ENCODE results near the gene RAB26. TPM values are rescaled to one million over a fixed set of nuclear protein-coding genes. Genes with fewer than 3 reads are reported as not detected.

RAB26 gene
- total and polyA plus RNA-seq, 2 experiments from 2014 or later = 4.1 to 8.7 TPM

DNA sequence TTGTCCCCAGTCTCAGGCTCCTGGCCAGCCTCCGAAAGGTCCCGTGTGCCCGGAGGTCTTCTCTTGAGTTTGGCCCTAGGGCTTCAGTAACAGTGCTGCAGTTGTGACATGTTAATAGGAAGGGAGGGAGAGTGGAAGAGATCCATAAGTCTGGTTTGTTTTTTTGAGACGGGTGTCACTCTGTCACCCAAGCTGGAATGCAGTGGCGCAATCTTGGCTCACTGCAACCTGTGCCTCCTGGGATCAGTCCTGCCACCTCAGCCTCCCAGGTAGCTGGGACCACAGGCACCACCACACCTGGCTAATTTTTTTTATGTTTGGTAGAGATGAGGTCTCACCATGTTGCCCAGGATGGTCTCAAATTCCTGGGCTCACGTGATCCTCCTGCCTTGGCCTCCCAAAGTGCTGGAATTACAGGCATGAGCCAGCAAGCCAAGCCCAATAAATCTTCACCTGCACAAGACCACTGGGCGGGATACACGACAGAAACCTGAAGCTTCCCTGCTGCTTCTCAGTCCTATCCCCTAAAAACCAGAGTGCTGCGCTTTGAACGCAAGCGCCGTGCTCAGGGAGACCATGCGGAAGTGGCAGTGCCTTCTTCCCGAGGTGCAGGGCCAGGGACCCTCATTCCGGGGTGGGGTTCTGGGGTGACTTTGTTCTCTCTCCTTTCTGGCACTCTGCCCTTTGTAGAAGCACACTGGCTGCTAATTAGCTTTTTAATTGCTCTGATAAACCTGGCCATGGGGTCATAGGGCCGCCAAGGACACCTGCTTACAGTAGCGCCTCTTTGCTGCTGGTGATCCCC lies 18.0 kb downstream of the RAB26 start:
- no peak overlapping the region for H3K27ac ChIP-seq (ENCODE audit: low read depth)
- H3K4me1 ChIP-seq (ENCODE audit: insufficient read depth) = no peaks in the 10 kb centered on the region
- H3F3A ChIP-seq (replicated peaks; ENCODE audit: low read depth) = peaks cover 13% of the 10 kb centered on the region; the same call in 1 of the 2 replicates
- Mint-ChIP-seq H3K36me3 (ENCODE audit: low read depth) (peaks cover 34% of the 10 kb centered on the region), H3K27me3 (ENCODE audit: insufficient read depth, low read depth, poor library complexity) (peaks cover 16% of the 10 kb centered on the region), H3K4me3 (no peak overlapping the region; the same call in 2 of the 3 replicates), H3K9me3 (no peaks in the 10 kb centered on the region; the same call in 2 of the 3 replicates), H3K27ac (no peak overlapping the region), H3K4me1 (peaks cover 2% of the 10 kb centered on the region; the same call in 2 of the 3 replicates)
- no peaks in the 10 kb centered on the region for H3K27me3 ChIP-seq (ENCODE audit: insufficient read depth)
- no peaks in the 10 kb centered on the region for H3K9me2 ChIP-seq (ENCODE audit: insufficient read depth)
- no peak overlapping the region for H3K4me2 ChIP-seq
- H3K4me3 ChIP-seq = no peak overlapping the region
- no peak for TF ChIP-seq ZNF331 (CRISPR knock-in tag; IDR thresholded peaks at IDR 0.05; ENCODE audit: low read depth)
- no peak for TF ChIP-seq NANOG (IDR thresholded peaks at IDR 0.05; ENCODE audit: borderline replicate concordance)
- TF ChIP-seq, protein P1, sequence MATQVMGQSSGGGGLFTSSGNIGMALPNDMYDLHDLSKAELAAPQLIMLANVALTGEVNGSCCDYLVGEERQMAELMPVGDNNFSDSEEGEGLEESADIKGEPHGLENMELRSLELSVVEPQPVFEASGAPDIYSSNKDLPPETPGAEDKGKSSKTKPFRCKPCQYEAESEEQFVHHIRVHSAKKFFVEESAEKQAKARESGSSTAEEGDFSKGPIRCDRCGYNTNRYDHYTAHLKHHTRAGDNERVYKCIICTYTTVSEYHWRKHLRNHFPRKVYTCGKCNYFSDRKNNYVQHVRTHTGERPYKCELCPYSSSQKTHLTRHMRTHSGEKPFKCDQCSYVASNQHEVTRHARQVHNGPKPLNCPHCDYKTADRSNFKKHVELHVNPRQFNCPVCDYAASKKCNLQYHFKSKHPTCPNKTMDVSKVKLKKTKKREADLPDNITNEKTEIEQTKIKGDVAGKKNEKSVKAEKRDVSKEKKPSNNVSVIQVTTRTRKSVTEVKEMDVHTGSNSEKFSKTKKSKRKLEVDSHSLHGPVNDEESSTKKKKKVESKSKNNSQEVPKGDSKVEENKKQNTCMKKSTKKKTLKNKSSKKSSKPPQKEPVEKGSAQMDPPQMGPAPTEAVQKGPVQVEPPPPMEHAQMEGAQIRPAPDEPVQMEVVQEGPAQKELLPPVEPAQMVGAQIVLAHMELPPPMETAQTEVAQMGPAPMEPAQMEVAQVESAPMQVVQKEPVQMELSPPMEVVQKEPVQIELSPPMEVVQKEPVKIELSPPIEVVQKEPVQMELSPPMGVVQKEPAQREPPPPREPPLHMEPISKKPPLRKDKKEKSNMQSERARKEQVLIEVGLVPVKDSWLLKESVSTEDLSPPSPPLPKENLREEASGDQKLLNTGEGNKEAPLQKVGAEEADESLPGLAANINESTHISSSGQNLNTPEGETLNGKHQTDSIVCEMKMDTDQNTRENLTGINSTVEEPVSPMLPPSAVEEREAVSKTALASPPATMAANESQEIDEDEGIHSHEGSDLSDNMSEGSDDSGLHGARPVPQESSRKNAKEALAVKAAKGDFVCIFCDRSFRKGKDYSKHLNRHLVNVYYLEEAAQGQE (IDR thresholded peaks at IDR 0.05; ENCODE audit: unreplicated experiment) = no peak
- ATAC-seq = no peak
- no peak overlapping the region for H2AFZ ChIP-seq
- H3K36me3 ChIP-seq (ENCODE audit: insufficient read depth) = peaks cover 4% of the 10 kb centered on the region; the same call in 1 of the 2 replicates
- DNase-seq (ENCODE audit: low spot score) = no peak
- H4K20me1 ChIP-seq (replicated peaks; ENCODE audit: insufficient read depth) = no peaks in the 10 kb centered on the region; the same call in none of the 2 replicates
- H3K79me2 ChIP-seq (replicated peaks; ENCODE audit: insufficient read depth) = peaks cover 19% of the 10 kb centered on the region

DNA sequence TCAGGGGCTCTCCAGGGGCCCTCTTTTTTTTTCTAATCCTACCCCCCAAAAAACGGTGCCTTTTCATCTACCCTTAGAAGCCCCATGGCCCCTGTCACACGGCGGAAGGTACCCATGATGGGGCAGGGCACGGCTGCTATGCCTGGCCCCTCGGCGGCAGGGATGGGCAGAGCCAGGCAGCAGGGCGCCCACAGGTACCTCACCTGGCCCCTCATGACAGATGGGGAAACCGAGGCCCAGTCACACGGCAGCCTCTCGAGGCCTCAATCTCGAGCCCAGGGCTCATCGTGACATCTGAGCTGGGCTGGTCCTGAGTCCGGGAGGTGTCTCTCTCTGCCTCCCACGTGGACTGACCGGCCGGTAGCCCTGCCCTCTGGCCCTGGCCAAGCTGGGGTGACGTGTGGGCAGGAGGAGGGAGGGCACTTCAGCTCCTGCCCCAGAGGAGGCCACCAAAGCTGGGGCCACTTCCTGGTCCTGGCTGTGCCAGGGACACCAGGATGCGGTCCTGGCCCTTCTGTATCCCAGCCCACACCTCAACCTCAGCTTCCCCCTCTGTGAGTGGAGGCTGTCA lies 18.7 kb downstream of the RAB26 start:
- Mint-ChIP-seq H3K4me1 (peaks cover 2% of the 10 kb centered on the region; the same call in 2 of the 3 replicates), H3K9me3 (no peaks in the 10 kb centered on the region; the same call in 2 of the 3 replicates), H3K27me3 (ENCODE audit: insufficient read depth, low read depth, poor library complexity) (peaks cover 16% of the 10 kb centered on the region), H3K27ac (no peak overlapping the region), H3K4me3 (no peak overlapping the region), H3K36me3 (ENCODE audit: low read depth) (peaks cover 32% of the 10 kb centered on the region)
- H3K4me2 ChIP-seq = no peak overlapping the region
- ATAC-seq (no peak), DNase-seq (ENCODE audit: low spot score) (no peak)
- no peak overlapping the region for H3K4me3 ChIP-seq
- H4K20me1 ChIP-seq (replicated peaks; ENCODE audit: insufficient read depth) = no peaks in the 10 kb centered on the region; the same call in 1 of the 2 replicates
- H3K36me3 ChIP-seq (ENCODE audit: insufficient read depth) = peaks cover 4% of the 10 kb centered on the region; the same call in 1 of the 2 replicates
- H3K27ac ChIP-seq (ENCODE audit: low read depth) = no peak overlapping the region
- H2AFZ ChIP-seq = no peak overlapping the region
- H3K27me3 ChIP-seq (ENCODE audit: insufficient read depth) = no peaks in the 10 kb centered on the region
- peaks cover 14% of the 10 kb centered on the region for H3K79me2 ChIP-seq (replicated peaks; ENCODE audit: insufficient read depth)
- peaks cover 13% of the 10 kb centered on the region; the same call in 1 of the 2 replicates for H3F3A ChIP-seq (replicated peaks; ENCODE audit: low read depth)
- no peaks in the 10 kb centered on the region for H3K4me1 ChIP-seq (ENCODE audit: insufficient read depth)
- no peaks in the 10 kb centered on the region for H3K9me2 ChIP-seq (ENCODE audit: insufficient read depth)
- TF ChIP-seq STAT1 (IDR thresholded peaks at IDR 0.05; ENCODE audit: unreplicated experiment) = no peak
- no peak for TF ChIP-seq CREB1 (CRISPR knock-in tag; IDR thresholded peaks at IDR 0.05; ENCODE audit: low read depth)
- no peak for TF ChIP-seq JUNB (IDR thresholded peaks at IDR 0.05; ENCODE audit: unreplicated experiment)
- no peak for TF ChIP-seq ZNF331 (CRISPR knock-in tag; IDR thresholded peaks at IDR 0.05; ENCODE audit: low read depth)
- TF ChIP-seq, protein P2, sequence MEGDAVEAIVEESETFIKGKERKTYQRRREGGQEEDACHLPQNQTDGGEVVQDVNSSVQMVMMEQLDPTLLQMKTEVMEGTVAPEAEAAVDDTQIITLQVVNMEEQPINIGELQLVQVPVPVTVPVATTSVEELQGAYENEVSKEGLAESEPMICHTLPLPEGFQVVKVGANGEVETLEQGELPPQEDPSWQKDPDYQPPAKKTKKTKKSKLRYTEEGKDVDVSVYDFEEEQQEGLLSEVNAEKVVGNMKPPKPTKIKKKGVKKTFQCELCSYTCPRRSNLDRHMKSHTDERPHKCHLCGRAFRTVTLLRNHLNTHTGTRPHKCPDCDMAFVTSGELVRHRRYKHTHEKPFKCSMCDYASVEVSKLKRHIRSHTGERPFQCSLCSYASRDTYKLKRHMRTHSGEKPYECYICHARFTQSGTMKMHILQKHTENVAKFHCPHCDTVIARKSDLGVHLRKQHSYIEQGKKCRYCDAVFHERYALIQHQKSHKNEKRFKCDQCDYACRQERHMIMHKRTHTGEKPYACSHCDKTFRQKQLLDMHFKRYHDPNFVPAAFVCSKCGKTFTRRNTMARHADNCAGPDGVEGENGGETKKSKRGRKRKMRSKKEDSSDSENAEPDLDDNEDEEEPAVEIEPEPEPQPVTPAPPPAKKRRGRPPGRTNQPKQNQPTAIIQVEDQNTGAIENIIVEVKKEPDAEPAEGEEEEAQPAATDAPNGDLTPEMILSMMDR (conservative IDR thresholded peaks at IDR 0.05; ENCODE audit: low read depth in 2 of 2) = no peak
- TF ChIP-seq, protein P1 (IDR thresholded peaks at IDR 0.05; ENCODE audit: unreplicated experiment) = no peak

All from GM23338 (cell line).